ENCODE measurements around the gene GRPEL1. TPM values are rescaled to one million over a fixed set of nuclear protein-coding genes. Genes with fewer than 3 reads are reported as not detected.

The GRPEL1 gene
- polyA plus RNA-seq, 3 donors, result 44.1 to 49.6 (median 45.4) TPM

GRCh38 chr4:7015383-7016035 is 52.4 kb downstream of the GRPEL1 start:
- no peak overlapping the region for H3K9ac ChIP-seq (ENCODE audit: insufficient read depth, low read length, poor library complexity, severe bottlenecking)
- Mint-ChIP-seq H3K4me1 (peaks cover 5% of the 10 kb centered on the region), H3K9me3 (no peaks in the 10 kb centered on the region), H3K27ac (peak overlapping the region in 3 of 7 donors; percentile 60 to 82 (median 68)), H3K27me3 (ENCODE audit: low read depth in 3 of 3) (peaks cover 0 to 1% (median 0%) of the 10 kb centered on the region in 3 donors), H3K4me3 (no peak overlapping the region), H3K36me3 (peaks cover 70 to 94% of the 10 kb centered on the region in 2 donors)
- intact Hi-C loops (cut with micrococcal nuclease), result no loop called here
- H3K36me3 ChIP-seq (replicated peaks in 1 of 2; ENCODE audit: control insufficient read depth in 1 of 2, insufficient read depth in 2 of 2, low read length in 2 of 2), result peaks cover 78 to 99% of the 10 kb centered on the region in 2 donors
- no peak overlapping the region for H3K4me2 ChIP-seq (replicated peaks; ENCODE audit: extremely low read depth, low read length, poor library complexity, severe bottlenecking)
- H3K27ac ChIP-seq (ENCODE audit: low read depth in 1 of 2, low read length in 2 of 2), result no peak overlapping the region
- no peaks in the 10 kb centered on the region for H3K27me3 ChIP-seq (ENCODE audit: control insufficient read depth in 2 of 2, insufficient read depth in 2 of 2, low read length in 2 of 2)
- H2AFZ ChIP-seq (ENCODE audit: insufficient read depth, low read depth, low read length, poor library complexity, severe bottlenecking), result no peak overlapping the region
- WGBS (ENCODE audit: insufficient coverage), result 96% methylated on average over 8 of the region's 12 CpGs
- no peak for DNase-seq
- no peak overlapping the region for H3K4me3 ChIP-seq (replicated peaks in 1 of 3; ENCODE audit: low read depth in 2 of 3, low read length in 3 of 3)
- H3K9me3 ChIP-seq (replicated peaks in 1 of 2; ENCODE audit: control insufficient read depth in 1 of 2, insufficient read depth in 1 of 2, low read length in 2 of 2), result no peaks in the 10 kb centered on the region
- H3K4me1 ChIP-seq (ENCODE audit: control insufficient read depth in 1 of 2, insufficient read depth in 2 of 2, low read length in 2 of 2), result no peaks in the 10 kb centered on the region
- H4K20me1 ChIP-seq (ENCODE audit: insufficient read depth, low read length), result peaks cover 78% of the 10 kb centered on the region
- H3K79me2 ChIP-seq (ENCODE audit: insufficient read depth, low read length), result no peaks in the 10 kb centered on the region
- no peak for TF ChIP-seq CTCF (IDR thresholded peaks at IDR 0.05)

- no peak for TF ChIP-seq CTCF (IDR thresholded peaks at IDR 0.05)
- no peak overlapping the region for H3K9ac ChIP-seq (ENCODE audit: insufficient read depth, low read length, poor library complexity, severe bottlenecking)
- H3K27me3 ChIP-seq (ENCODE audit: control insufficient read depth in 2 of 2, insufficient read depth in 2 of 2, low read length in 2 of 2), result no peaks in the 10 kb centered on the region
- intact Hi-C loops (cut with micrococcal nuclease), result no loop called here
- Mint-ChIP-seq H3K4me3 (no peak overlapping the region), H3K36me3 (peaks cover 71 to 95% of the 10 kb centered on the region in 2 donors), H3K9me3 (no peaks in the 10 kb centered on the region), H3K4me1 (peaks cover 5% of the 10 kb centered on the region), H3K27ac (peak overlapping the region in 5 of 7 donors; percentile 23 to 76 (median 46)), H3K27me3 (ENCODE audit: low read depth in 3 of 3) (no peaks in the 10 kb centered on the region)
- H3K36me3 ChIP-seq (replicated peaks in 1 of 2; ENCODE audit: control insufficient read depth in 1 of 2, insufficient read depth in 2 of 2, low read length in 2 of 2), result peaks cover 82 to 99% of the 10 kb centered on the region in 2 donors
- no peak overlapping the region for H2AFZ ChIP-seq (ENCODE audit: insufficient read depth, low read depth, low read length, poor library complexity, severe bottlenecking)
- peaks cover 77% of the 10 kb centered on the region for H4K20me1 ChIP-seq (ENCODE audit: insufficient read depth, low read length)
- no peak overlapping the region for H3K27ac ChIP-seq (ENCODE audit: low read depth in 1 of 2, low read length in 2 of 2)
- no peaks in the 10 kb centered on the region for H3K9me3 ChIP-seq (replicated peaks in 1 of 2; ENCODE audit: control insufficient read depth in 1 of 2, insufficient read depth in 1 of 2, low read length in 2 of 2)
- no peaks in the 10 kb centered on the region for H3K79me2 ChIP-seq (ENCODE audit: insufficient read depth, low read length)
- no peak overlapping the region for H3K4me3 ChIP-seq (replicated peaks in 1 of 3; ENCODE audit: low read depth in 2 of 3, low read length in 3 of 3)
- no peak for DNase-seq
- H3K4me2 ChIP-seq (replicated peaks; ENCODE audit: extremely low read depth, low read length, poor library complexity, severe bottlenecking), result no peak overlapping the region
- no peaks in the 10 kb centered on the region for H3K4me1 ChIP-seq (ENCODE audit: control insufficient read depth in 1 of 2, insufficient read depth in 2 of 2, low read length in 2 of 2)
- 98% methylated on average over 12 of the region's 12 CpGs for WGBS (ENCODE audit: insufficient coverage)
Measured at GRCh38 chr4:7014815-7015214, 53.0 kb downstream of the GRPEL1 start.

All from CD14-positive monocyte (primary cell).